Glutamatergic neuron (in vitro differentiated cells): Measurements from ENCODE around the gene RAD50. TPM values are rescaled to one million over a fixed set of nuclear protein-coding genes. Genes with fewer than 3 reads are reported as not detected.

Experiments
- DNase-seq: peaks from one replicate; pipeline ENCODE4 v3.0.0; 2022
- H3K27ac Mint-ChIP-seq: one replicate; pipeline ENCODE4 v1.8.0; 2020; ENCODE audit warnings: mild to moderate bottlenecking, mixed read lengths, inconsistent platforms; ENCODE audit not compliant: unreplicated experiment
- H3K27me3 Mint-ChIP-seq: one replicate; pipeline ENCODE4 v1.8.0; 2020; ENCODE audit warnings: mild to moderate bottlenecking, moderate library complexity, mixed read lengths, inconsistent platforms; ENCODE audit not compliant: unreplicated experiment
- H3K36me3 Mint-ChIP-seq: one replicate; pipeline ENCODE4 v1.8.0; 2020; ENCODE audit warnings: mild to moderate bottlenecking, mixed read lengths, inconsistent platforms; ENCODE audit not compliant: unreplicated experiment
- H3K4me1 Mint-ChIP-seq: one replicate; pipeline ENCODE4 v1.8.0; 2020; ENCODE audit warnings: mild to moderate bottlenecking, low read depth, mixed read lengths, inconsistent platforms; ENCODE audit not compliant: unreplicated experiment
- H3K4me3 Mint-ChIP-seq: one replicate; pipeline ENCODE4 v1.8.0; 2020; ENCODE audit warnings: mild to moderate bottlenecking, mixed read lengths, inconsistent platforms; ENCODE audit not compliant: unreplicated experiment
- H3K9me3 Mint-ChIP-seq: one replicate; pipeline ENCODE4 v1.8.0; 2020; ENCODE audit warnings: mild to moderate bottlenecking, moderate library complexity, mixed read lengths, inconsistent platforms; ENCODE audit not compliant: unreplicated experiment
- total RNA-seq: library from RNA; stranded (reverse); fragmentation: NEBNext Ultra II Directional; extraction: Animal tissue kit (Norgen Biotek cat#: 25700); gene quantifications from one replicate; pipeline ENCODE4 v1.2.1, GENCODE V29; 2021; ENCODE audit not compliant: unreplicated experiment
- TF ChIP-seq, protein P1 (sequence below): fragments of 200-600 bp; sonication (generic); IDR thresholded peaks from one replicate; pipeline ENCODE4 v1.5.0; 2021; ENCODE audit not compliant: partially characterized antibody, unreplicated experiment

RAD50 gene
- total RNA-seq, 1 donor from 2014 or later, result 34.9 TPM

DNA sequence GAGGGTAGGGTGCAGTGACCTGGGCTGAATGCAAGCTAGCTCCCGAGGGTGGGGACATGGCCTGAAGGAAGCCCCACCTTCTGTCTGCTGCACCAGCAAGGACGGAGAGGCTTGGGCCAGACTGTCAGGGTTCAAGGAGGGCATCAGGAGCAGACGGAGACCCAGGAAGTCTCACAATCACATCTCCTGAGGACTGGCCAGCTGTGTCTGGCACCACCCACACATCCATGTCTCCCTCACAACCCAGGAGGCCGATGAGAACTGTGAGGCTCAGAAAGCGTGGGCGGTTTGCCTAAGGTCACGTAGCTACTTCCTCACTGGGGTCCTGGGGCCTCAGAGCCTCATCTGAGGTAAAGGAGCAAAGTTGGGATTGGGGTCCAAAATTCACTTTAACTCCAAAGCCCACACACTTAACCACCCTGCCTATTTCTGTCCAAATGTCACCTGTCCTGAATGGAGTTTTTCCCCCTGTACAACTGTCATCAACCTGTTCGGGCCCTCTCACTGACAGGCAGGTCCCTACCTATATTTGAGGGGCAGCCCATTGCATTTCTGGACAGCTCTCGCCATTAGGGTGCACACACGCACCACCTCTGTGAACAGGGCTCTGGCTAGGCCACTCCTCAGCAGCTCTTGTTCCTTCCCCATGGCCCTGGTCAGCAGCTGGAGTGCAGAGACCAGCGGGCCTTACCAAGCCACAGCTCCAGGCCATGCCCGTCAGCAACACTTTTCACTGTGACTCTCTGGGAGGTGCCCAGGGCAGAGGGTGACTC lies 104.6 kb downstream of the RAD50 start:
- H3K4me3 Mint-ChIP-seq, result no peak overlapping the region
- H3K27ac Mint-ChIP-seq, result no peak overlapping the region
- H3K9me3 Mint-ChIP-seq, result peaks cover 5% of the 10 kb centered on the region
- H3K36me3 Mint-ChIP-seq, result no peaks in the 10 kb centered on the region
- peaks cover 16% of the 10 kb centered on the region for H3K4me1 Mint-ChIP-seq
- no peak for DNase-seq
- peaks cover 9% of the 10 kb centered on the region for H3K27me3 Mint-ChIP-seq
- TF ChIP-seq, protein P1, sequence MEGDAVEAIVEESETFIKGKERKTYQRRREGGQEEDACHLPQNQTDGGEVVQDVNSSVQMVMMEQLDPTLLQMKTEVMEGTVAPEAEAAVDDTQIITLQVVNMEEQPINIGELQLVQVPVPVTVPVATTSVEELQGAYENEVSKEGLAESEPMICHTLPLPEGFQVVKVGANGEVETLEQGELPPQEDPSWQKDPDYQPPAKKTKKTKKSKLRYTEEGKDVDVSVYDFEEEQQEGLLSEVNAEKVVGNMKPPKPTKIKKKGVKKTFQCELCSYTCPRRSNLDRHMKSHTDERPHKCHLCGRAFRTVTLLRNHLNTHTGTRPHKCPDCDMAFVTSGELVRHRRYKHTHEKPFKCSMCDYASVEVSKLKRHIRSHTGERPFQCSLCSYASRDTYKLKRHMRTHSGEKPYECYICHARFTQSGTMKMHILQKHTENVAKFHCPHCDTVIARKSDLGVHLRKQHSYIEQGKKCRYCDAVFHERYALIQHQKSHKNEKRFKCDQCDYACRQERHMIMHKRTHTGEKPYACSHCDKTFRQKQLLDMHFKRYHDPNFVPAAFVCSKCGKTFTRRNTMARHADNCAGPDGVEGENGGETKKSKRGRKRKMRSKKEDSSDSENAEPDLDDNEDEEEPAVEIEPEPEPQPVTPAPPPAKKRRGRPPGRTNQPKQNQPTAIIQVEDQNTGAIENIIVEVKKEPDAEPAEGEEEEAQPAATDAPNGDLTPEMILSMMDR, result no peak

GRCh38 chr5:132662004-132662401 lies 105.2 kb downstream of the RAD50 start:
- Mint-ChIP-seq H3K9me3 (peaks cover 5% of the 10 kb centered on the region), H3K27me3 (peaks cover 9% of the 10 kb centered on the region), H3K4me1 (peaks cover 16% of the 10 kb centered on the region), H3K36me3 (no peaks in the 10 kb centered on the region), H3K27ac (no peak overlapping the region), H3K4me3 (no peak overlapping the region)
- TF ChIP-seq, protein P1, result no peak
- DNase-seq, result no peak

DNA sequence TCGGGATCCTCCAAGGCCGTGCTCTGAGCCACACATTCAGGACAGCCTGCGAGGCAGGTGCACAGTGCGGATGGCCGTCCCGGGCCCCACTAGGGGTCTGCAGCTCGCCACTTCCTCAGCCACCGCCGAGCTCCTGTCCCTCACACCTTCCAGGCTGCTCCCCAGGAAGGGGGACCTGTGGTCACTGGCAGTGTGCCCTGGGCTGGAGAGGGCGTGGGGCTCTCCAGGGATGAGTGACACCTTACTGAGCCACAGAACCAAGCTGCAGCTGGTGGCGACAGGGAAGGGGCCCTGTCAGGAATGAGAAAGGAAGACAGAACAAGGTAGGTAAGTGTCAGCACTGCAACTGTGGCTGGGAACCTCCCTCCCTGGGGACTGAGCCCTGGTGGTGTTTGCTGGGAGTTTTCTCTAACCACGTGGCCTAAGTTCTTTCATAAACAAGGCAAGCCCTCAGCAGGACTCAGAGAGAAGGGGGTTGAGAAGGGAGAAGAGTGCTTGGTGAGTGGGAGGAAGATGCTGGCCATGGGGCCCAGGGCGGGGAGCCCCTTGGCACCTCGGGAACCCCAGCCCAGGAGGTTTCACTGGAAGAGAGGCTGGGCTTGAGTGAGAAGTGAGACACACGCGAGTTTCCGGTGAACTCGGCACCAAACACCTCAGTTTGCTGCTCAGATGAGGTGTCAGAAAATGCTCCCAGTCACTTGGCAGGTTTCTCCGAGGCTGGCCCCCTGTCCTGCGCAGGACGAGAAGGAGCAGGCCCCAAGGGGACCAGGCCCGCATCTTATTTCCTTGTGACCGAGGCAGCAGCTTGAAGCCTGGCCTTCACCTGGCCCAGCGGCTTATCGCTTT lies 106.4 kb downstream of the RAD50 start:
- Mint-ChIP-seq H3K27me3 (peaks cover 7% of the 10 kb centered on the region), H3K27ac (no peak overlapping the region), H3K4me1 (peaks cover 16% of the 10 kb centered on the region), H3K36me3 (no peaks in the 10 kb centered on the region), H3K9me3 (peaks cover 3% of the 10 kb centered on the region), H3K4me3 (no peak overlapping the region)
- DNase-seq, result no peak
- TF ChIP-seq, protein P1, result no peak

DNA sequence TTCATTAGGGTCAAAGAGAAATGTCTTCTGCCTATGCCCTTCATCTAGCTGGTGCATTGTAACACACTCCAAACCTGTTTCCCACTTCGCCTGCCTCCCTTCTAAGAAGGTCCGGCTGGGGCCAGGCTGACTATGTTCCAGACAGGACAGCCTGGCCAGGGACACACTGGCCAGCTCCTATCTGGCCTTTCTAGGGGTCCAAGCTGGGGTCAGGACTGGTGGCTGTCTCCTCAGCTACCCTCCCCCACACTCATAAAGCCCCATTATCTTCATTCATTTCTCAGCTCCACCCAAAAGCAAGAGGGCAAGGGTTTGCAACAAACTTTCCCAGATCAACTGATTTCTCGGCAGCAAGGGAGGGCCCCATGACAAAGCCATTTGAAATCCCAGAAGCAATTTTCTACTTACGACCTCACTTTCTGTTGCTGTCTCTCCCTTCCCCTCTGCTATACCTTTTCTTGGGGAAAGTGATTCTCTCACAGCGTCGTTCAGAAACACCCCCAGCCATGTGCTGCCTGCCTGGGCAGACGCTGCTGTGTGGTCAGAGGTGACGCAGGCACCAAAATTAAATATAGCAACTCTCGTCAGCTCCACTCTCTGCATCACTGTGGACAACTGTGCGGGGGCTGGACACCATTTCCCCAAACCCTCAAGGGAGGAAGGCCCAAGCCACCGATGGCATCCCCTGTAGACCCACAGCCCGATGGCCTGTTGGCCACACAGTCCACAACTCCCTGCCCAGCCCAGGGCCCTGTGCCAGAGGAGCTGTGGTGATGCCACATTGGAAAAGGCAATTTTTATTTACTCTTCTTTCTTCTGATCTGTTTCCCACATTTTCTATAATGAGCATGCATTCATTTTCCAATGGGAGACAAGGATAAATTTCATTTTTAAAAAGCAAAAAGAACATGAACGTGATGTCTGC lies 107.3 kb downstream of the RAD50 start:
- Mint-ChIP-seq H3K27ac (no peak overlapping the region), H3K4me3 (peak overlapping the region; percentile 9), H3K4me1 (peaks cover 16% of the 10 kb centered on the region), H3K36me3 (no peaks in the 10 kb centered on the region), H3K9me3 (peaks cover 7% of the 10 kb centered on the region), H3K27me3 (peaks cover 9% of the 10 kb centered on the region)
- no peak for DNase-seq
- TF ChIP-seq, protein P1, result no peak
